ENCODE results near the gene TMEM9. TPM values are rescaled to one million over a fixed set of nuclear protein-coding genes. Genes with fewer than 3 reads are reported as not detected.

Gene TMEM9
- total and polyA plus RNA-seq, 2 of the 8 experiments (the other 6 are each of a cell fraction or from before 2014, with no cell fraction given) = 79.9 to 181 TPM

- TF ChIP-seq CHD7 (IDR thresholded peaks at IDR 0.05; ENCODE audit: insufficient replicate concordance, low read length) (no peak), SIN3A (conservative IDR thresholded peaks at IDR 0.05 in 1 of 2, IDR thresholded peaks at IDR 0.05 in 1 of 2; ENCODE audit: low read depth in 1 of 2, low read length in 2 of 2) (no peak), SIX5 (IDR thresholded peaks at IDR 0.05; ENCODE audit: low read depth, low read length) (no peak), CBX5 (IDR thresholded peaks at IDR 0.05; ENCODE audit: low read depth, low read length) (no peak), CHD2 (IDR thresholded peaks at IDR 0.05; ENCODE audit: low read length) (no peak), TCF12 (IDR thresholded peaks at IDR 0.05; ENCODE audit: low read depth, low read length) (no peak), SAP30 (IDR thresholded peaks at IDR 0.05; ENCODE audit: insufficient read depth, insufficient replicate concordance, low read length) (no peak), KDM4A (IDR thresholded peaks at IDR 0.05; ENCODE audit: low read depth, low read length, severe bottlenecking) (no peak), POLR2AphosphoS5 (IDR thresholded peaks at IDR 0.05; ENCODE audit: low read depth, low read length) (no peak)
Observed at GRCh38 chr1:201169203-201169602, 14.9 kb upstream of the TMEM9 start (continued).
